Kidney epithelial cell (primary cell): ENCODE measurements around the gene COLEC12. TPM values are rescaled to one million over a fixed set of nuclear protein-coding genes. Genes with fewer than 3 reads are reported as not detected.

Experiments
- DNase-seq: peaks from one replicate; pipeline ENCODE4 v3.0.0-alpha.2; 2010; ENCODE audit warnings: low read depth
- H3K27me3 ChIP-seq: 2 replicates; pipeline ENCODE4 v1.6.0; 2011; ENCODE audit warnings: low read length; ENCODE audit not compliant: control insufficient read depth, insufficient read depth
- H3K36me3 ChIP-seq: 2 replicates; pipeline ENCODE4 v1.5.1; 2011; ENCODE audit warnings: low read length; ENCODE audit not compliant: control insufficient read depth, insufficient read depth
- H3K4me3 ChIP-seq: 2 replicates; pipeline ENCODE4 v1.5.1; 2011; ENCODE audit warnings: low read depth, mild to moderate bottlenecking, control low read depth, low read length
- total RNA-seq: library from RNA; depleted of rRNA; stranded (reverse); fragments of >200 nt; gene quantifications from 2 replicates; pipeline ENCODE4 v1.2.3, GENCODE V29; 2015
- TF ChIP-seq, protein P1 (sequence below): IDR thresholded peaks from 2 replicates; pipeline ENCODE4 v1.5.1; 2011; ENCODE audit warnings: mild to moderate bottlenecking, moderate library complexity, low read length, control low read depth, inconsistent platforms; ENCODE audit not compliant: insufficient read depth, poor library complexity, severe bottlenecking

The COLEC12 gene
- total RNA-seq, 1 donor from 2014 or later = 1.2 TPM

DNA sequence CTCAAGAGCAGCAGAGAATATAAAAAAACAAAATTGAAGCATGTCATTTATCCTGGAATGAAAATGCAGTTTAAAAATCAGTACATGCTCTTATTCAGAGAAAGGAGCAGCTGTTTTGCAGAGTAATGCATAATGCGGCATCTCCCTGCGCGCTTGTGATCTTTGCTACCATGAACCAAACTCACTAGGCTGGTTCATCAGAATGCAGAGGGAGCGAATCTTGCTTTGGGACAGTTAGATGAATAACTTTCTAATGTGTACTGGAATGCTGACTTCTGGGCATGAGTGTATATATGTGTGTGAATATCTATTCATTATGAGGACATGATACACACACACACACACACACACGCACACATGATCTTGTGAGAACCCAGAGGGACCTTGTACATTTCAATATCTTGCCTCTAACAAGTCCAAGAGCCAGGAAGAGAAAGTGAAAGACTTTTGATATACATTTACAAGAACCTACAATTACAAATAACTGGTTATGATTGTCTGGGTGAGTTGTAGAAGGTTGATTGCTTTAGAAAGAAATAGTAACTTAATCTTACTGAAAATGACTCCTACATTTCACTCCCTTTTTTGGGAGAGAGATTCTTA, 178.5 kb downstream of the COLEC12 start:
- TF ChIP-seq, protein P1, sequence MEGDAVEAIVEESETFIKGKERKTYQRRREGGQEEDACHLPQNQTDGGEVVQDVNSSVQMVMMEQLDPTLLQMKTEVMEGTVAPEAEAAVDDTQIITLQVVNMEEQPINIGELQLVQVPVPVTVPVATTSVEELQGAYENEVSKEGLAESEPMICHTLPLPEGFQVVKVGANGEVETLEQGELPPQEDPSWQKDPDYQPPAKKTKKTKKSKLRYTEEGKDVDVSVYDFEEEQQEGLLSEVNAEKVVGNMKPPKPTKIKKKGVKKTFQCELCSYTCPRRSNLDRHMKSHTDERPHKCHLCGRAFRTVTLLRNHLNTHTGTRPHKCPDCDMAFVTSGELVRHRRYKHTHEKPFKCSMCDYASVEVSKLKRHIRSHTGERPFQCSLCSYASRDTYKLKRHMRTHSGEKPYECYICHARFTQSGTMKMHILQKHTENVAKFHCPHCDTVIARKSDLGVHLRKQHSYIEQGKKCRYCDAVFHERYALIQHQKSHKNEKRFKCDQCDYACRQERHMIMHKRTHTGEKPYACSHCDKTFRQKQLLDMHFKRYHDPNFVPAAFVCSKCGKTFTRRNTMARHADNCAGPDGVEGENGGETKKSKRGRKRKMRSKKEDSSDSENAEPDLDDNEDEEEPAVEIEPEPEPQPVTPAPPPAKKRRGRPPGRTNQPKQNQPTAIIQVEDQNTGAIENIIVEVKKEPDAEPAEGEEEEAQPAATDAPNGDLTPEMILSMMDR = no peak
- no peaks in the 10 kb centered on the region for H3K36me3 ChIP-seq
- no peak for DNase-seq
- H3K27me3 ChIP-seq = no peaks in the 10 kb centered on the region
- H3K4me3 ChIP-seq = no peak overlapping the region

DNA sequence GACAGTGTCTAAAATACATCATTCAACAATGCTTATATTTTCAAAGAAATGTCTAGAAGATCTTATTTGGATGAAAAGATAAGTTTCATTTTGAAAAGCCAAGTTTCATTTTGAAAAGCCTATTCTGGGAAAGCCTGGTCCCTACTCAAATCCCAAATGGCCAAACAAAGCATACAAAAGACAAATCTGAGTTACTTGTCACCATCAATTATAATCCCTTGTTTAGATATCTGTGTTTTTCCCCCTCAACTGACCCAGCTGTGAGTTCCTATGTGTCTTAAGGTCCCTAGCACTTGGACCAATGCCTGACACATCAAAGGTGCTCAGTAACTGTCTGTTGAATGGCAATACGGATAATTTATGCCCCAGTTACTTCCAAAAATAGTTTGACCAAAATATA, 180.3 kb downstream of the COLEC12 start:
- no peaks in the 10 kb centered on the region for H3K27me3 ChIP-seq
- TF ChIP-seq, protein P1 = no peak
- H3K4me3 ChIP-seq = no peak overlapping the region
- DNase-seq = no peak
- H3K36me3 ChIP-seq = no peaks in the 10 kb centered on the region

DNA sequence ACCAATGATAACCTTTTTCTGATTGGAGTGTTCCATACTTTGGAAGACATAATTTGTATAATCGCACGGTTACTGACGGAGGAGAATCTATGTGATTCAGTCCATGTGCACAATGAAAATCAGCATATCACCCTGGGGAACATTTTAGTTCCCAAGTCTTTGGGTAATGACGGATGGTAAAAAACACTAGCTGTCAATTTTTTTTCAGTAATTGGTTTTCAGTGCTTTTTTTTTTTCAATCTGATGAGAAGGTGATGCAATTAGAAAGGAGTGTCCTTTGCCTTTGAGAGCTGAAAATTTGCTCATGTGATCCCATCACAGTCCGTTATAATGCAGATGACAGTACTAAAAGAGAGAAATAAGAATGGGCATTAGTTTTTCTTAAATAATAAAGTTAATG, 180.8 kb downstream of the COLEC12 start:
- no peak for DNase-seq
- no peak overlapping the region for H3K4me3 ChIP-seq

DNA sequence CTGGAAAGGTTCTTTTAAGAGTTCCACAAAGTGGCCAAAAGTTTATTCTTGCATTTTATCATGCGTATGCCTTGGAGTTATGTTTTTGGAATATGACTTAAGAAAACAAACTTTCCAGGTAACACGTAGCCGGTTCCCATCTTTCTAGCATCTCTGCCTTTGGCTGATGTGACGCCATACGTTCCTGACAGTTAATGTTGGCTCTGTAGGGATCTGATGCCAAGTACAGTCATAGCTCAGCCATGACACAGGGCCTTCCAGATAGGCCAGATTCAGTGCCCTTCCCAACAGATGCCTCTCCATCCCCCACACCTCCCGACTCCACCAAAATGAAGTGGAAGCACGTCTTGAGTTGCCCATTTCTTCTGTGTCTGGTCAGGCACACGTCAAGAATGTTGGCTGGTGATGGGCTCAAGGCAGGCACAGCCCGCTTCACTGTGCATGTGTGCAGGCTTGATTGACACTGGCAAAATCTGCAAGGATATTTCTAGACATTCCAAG, 181.7 kb downstream of the COLEC12 start:
- no peaks in the 10 kb centered on the region for H3K36me3 ChIP-seq
- TF ChIP-seq, protein P1 = no peak

More for the DNA sequence above, 180.8 kb downstream of the COLEC12 start:
- H3K36me3 ChIP-seq = no peaks in the 10 kb centered on the region
- TF ChIP-seq, protein P1 = no peak
- no peaks in the 10 kb centered on the region for H3K27me3 ChIP-seq

DNA sequence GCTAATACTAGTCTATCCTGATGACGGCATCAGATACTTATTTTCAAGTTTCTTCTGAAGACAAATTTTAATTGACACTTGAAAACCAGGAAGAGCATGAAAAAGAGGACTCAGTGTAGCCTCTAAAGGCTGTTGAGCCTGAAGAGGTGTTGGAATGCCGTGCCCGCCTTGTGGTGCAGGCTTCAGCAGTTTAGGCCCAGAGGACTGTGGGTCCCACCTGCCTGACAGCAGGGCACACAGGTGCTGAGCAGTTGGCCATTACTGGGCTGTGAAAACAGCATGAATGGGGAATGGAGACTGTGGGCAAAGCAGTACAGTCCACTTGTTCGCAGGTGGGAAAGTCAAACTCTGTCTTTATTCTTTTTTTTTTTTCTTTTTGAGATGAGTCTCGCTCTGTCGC, 182.9 kb downstream of the COLEC12 start:
- TF ChIP-seq, protein P1 = no peak

More for the DNA sequence above, 181.7 kb downstream of the COLEC12 start:
- Histone ChIP-seq H3K27me3 (no peaks in the 10 kb centered on the region), H3K4me3 (no peak overlapping the region)
- DNase-seq = no peak

DNA sequence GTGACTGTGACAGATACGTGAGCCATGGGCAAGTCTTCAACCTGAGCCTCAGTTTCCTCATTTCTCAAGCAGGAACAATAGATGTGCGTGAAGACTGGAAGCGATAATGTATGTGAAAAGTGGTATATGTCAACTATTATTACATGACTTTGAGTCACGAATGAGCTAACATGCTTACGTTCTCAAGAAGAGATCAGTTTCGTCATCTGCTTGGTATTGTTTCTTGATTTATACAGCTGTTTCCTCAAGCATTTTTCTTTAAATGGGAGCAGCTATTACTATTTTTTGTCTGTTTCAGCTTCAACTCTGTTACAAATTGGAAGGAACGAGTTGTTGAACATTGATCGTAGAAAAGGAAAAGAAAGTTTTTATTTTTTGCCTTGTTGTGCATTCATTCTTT, 184.1 kb downstream of the COLEC12 start:
- TF ChIP-seq, protein P1 = no peak
- no peaks in the 10 kb centered on the region for H3K27me3 ChIP-seq

More for the DNA sequence above, 182.9 kb downstream of the COLEC12 start:
- Histone ChIP-seq H3K27me3 (no peaks in the 10 kb centered on the region), H3K36me3 (no peaks in the 10 kb centered on the region), H3K4me3 (no peak overlapping the region)
- no peak for DNase-seq

More for the DNA sequence above, 184.1 kb downstream of the COLEC12 start:
- H3K36me3 ChIP-seq = no peaks in the 10 kb centered on the region
- DNase-seq = no peak
- no peak overlapping the region for H3K4me3 ChIP-seq
